Breast epithelium (tissue), 4 donors: ENCODE results near the gene CCDC171. TPM values are rescaled to one million over a fixed set of nuclear protein-coding genes. Genes with fewer than 3 reads are reported as not detected.
"Not testable (repeated sequence)": the region's sequence is repeated elsewhere in the genome, so short reads cannot be mapped to it uniquely, and the experiment has no call there.

Source experiments
- DNase-seq, 2 donors: peaks; one replicate each; pipeline ENCODE4 v3.0.0-alpha.2; 2019; ENCODE audit warnings: low spot score in 2 of 2
- H3K27ac ChIP-seq, 2 donors: fragments of 200-600 bp; sonication (generic) in 1 of 2; one replicate each; pipeline ENCODE4 v1.5.1; 2016 to 2019; ENCODE audit warnings: mild to moderate bottlenecking in 1 of 2
- H3K27me3 ChIP-seq, 2 donors: fragments of 200-600 bp; sonication (generic) in 1 of 2; one replicate each; pipeline versions ENCODE4 v1.5.1 to v1.6.0; 2017 to 2019; ENCODE audit warnings: control low read depth in 1 of 2, mild to moderate bottlenecking in 1 of 2
- H3K36me3 ChIP-seq: fragments of 200-600 bp; one replicate; pipeline ENCODE4 v1.5.1; 2019
- H3K4me1 ChIP-seq, 2 donors: fragments of 200-600 bp; sonication (generic); one replicate each; pipeline ENCODE4 v1.5.1; 2016 to 2019; ENCODE audit warnings: control low read depth in 1 of 2
- H3K4me3 ChIP-seq, 3 donors: fragments of 200-600 bp; sonication (generic); 1 replicate in 2 of 3; 2 replicates in 1 of 3; pipeline ENCODE4 v1.5.1; 2016 to 2019; ENCODE audit warnings: mild to moderate bottlenecking in 3 of 3, moderate library complexity in 2 of 3
- H3K9me3 ChIP-seq, 2 donors: fragments of 200-600 bp; sonication (generic) in 1 of 2; one replicate each; pipeline ENCODE4 v1.5.1; 2016 to 2019; ENCODE audit warnings: control low read depth in 1 of 2
- POLR2A ChIP-seq: fragments of 450-650 bp; IDR thresholded peaks from one replicate; pipeline ENCODE4 v1.6.1; 2016; ENCODE audit warnings: antibody characterized with exemption, mild to moderate bottlenecking, moderate library complexity
- POLR2AphosphoS5 ChIP-seq, 3 donors: sonication (generic); formaldehyde crosslinking; IDR thresholded peaks; one replicate each; pipeline ENCODE4 v1.6.1; 2017; ENCODE audit warnings: antibody characterized with exemption in 3 of 3
- intact Hi-C: fragments of 100-400 bp; cut with DNase I; formaldehyde crosslinking; loops from one replicate; pipeline ENCODE4 v1.15.1; 2023; ENCODE audit warnings: low total_unique reads
- total RNA-seq, 3 donors: library from RNA; depleted of rRNA; stranded (reverse); fragments of >200 nt; gene quantifications; one replicate each; pipeline ENCODE4 v1.1.0, GENCODE V29; 2016
- TF ChIP-seq, protein P1 (sequence below), 3 donors: fragments of 450-650 bp; IDR thresholded peaks; one replicate each; pipeline ENCODE4 v1.5.1; 2016 to 2017; ENCODE audit warnings: antibody characterized with exemption in 3 of 3, mild to moderate bottlenecking in 3 of 3, moderate library complexity in 3 of 3

CCDC171 gene
- total RNA-seq, 3 donors from 2014 or later: 4.8 to 8.8 (median 5.6) TPM

DNA sequence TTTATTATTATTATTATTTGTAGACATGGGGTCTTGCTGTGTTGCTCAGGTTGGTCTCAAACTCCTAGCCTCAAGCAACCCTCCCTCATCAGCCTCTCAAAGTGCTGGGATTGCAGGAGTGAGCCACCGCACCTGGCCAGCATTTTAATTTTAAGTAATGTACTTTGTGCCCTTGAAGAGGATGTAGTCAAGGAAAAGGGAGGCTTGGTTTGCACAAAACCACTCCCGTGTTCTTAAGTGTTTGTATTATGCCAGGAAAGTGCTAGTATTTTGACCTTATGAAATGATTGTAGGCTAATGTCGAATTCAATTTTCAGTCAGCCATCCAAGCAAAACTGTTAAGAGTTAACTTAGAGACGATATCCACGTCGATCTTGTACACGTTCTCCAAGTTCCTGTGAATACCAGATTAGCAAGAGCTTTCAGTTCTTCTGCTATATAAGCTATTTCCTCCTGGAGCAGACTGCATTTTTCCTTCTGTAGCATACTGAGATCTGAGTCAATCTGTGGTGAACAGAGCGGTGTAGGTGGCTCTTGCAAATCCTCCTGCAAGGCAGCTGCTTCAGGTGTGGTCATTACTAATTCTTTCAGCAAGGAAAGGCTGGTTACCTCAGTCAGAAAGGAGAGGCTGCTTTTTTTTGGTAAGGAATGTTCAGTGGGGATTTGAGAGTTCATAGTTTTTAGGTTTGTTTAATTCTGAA is 23.7 kb downstream of the CCDC171 start:
- Histone ChIP-seq H3K9me3 (no peaks in the 10 kb centered on the region), H3K27ac (no peak overlapping the region), H3K36me3 (no peaks in the 10 kb centered on the region), H3K4me1 (no peaks in the 10 kb centered on the region), H3K27me3 (no peaks in the 10 kb centered on the region), H3K4me3 (no peak overlapping the region)
- no peak for DNase-seq
- TF ChIP-seq, protein P1, sequence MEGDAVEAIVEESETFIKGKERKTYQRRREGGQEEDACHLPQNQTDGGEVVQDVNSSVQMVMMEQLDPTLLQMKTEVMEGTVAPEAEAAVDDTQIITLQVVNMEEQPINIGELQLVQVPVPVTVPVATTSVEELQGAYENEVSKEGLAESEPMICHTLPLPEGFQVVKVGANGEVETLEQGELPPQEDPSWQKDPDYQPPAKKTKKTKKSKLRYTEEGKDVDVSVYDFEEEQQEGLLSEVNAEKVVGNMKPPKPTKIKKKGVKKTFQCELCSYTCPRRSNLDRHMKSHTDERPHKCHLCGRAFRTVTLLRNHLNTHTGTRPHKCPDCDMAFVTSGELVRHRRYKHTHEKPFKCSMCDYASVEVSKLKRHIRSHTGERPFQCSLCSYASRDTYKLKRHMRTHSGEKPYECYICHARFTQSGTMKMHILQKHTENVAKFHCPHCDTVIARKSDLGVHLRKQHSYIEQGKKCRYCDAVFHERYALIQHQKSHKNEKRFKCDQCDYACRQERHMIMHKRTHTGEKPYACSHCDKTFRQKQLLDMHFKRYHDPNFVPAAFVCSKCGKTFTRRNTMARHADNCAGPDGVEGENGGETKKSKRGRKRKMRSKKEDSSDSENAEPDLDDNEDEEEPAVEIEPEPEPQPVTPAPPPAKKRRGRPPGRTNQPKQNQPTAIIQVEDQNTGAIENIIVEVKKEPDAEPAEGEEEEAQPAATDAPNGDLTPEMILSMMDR (IDR thresholded peaks at IDR 0.05): no peak
- TF ChIP-seq POLR2A (no peak), POLR2AphosphoS5 (IDR thresholded peaks at IDR 0.05) (no peak)
- intact Hi-C loops: no loop called here

DNA sequence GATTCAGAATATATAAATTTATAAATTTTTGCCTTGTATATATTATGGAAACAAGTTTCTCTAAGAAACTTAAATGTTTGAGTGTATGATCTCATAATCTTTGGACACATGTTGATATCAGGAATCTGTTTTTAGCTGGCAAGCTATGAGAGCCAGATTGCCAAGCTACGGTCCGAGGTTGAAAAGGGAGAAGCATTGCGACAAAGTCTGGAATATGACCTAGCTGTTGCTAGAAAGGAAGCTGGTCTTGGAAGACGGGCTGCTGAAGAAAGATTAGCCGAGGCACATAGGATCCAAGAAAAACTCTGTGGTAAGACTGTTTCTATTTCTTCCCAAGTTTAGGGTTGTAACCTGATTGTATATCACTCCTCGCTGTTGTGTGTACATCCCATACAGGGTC is 25.9 kb downstream of the CCDC171 start:
- no peak overlapping the region for H3K27ac ChIP-seq
- H3K27me3 ChIP-seq: no peaks in the 10 kb centered on the region
- no peak overlapping the region for H3K4me3 ChIP-seq
- no peaks in the 10 kb centered on the region for H3K4me1 ChIP-seq
- H3K9me3 ChIP-seq: no peaks in the 10 kb centered on the region
- TF ChIP-seq POLR2AphosphoS5 (IDR thresholded peaks at IDR 0.05) (no peak), POLR2A (no peak)
- TF ChIP-seq, protein P1 (IDR thresholded peaks at IDR 0.05): no peak
- no peaks in the 10 kb centered on the region for H3K36me3 ChIP-seq
- intact Hi-C loops: no loop called here
- DNase-seq: no peak

DNA sequence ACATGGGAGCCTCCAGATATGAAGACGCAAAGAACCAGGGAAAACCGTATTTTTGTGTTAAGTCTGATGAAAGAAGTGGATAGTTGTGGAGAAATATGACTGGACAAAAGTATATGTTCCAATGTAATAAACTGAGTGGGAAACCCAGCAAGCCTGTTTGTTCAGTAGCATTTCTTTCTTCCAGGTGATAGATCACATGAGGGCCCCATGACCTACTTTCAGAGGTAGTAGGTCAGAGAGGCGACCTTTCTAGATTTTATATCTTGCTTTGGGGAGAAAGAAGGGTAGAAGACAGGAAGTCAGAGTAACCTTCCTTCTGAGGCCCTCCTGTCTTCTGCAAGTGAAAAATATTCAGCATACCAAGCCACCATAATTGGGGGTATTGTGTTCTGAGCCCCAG is 31.5 kb downstream of the CCDC171 start:
- no peaks in the 10 kb centered on the region for H3K9me3 ChIP-seq
- no peaks in the 10 kb centered on the region for H3K27me3 ChIP-seq
- H3K36me3 ChIP-seq: no peaks in the 10 kb centered on the region
- intact Hi-C loops: no loop called here
- H3K4me3 ChIP-seq: no peak overlapping the region
- TF ChIP-seq, protein P1 (IDR thresholded peaks at IDR 0.05): no peak
- TF ChIP-seq POLR2AphosphoS5 (IDR thresholded peaks at IDR 0.05) (no peak), POLR2A (no peak)
- H3K4me1 ChIP-seq: no peaks in the 10 kb centered on the region
- no peak for DNase-seq
- H3K27ac ChIP-seq: no peak overlapping the region

DNA sequence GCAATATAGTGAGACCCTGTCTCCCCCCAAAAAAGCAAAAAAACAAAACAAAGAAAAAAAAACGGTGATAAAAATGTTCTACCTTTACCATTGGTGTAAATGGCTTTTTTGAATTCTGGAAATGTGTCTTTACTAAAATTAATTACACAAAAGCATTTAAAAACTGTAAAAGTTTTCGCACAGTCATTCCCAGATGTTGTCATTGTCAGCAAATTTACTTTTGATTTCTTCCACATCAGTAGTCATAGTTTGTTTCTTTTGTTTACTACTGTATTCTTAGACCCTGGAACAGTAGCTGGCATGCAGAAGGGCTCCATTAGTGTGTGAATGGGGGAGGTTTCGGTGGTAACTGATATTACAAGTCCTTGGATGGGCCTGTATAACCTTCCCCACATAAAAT is 39.5 kb downstream of the CCDC171 start:
- intact Hi-C loops: no loop called here
- no peak for DNase-seq
- no peak overlapping the region for H3K27ac ChIP-seq
- no peaks in the 10 kb centered on the region for H3K27me3 ChIP-seq
- H3K36me3 ChIP-seq: no peaks in the 10 kb centered on the region
- no peaks in the 10 kb centered on the region for H3K4me1 ChIP-seq
- no peak for TF ChIP-seq POLR2A
- TF ChIP-seq, protein P1 (IDR thresholded peaks at IDR 0.05): no peak
- no peak for TF ChIP-seq POLR2AphosphoS5 (IDR thresholded peaks at IDR 0.05)
- H3K4me3 ChIP-seq: no peak overlapping the region
- no peaks in the 10 kb centered on the region for H3K9me3 ChIP-seq

DNA sequence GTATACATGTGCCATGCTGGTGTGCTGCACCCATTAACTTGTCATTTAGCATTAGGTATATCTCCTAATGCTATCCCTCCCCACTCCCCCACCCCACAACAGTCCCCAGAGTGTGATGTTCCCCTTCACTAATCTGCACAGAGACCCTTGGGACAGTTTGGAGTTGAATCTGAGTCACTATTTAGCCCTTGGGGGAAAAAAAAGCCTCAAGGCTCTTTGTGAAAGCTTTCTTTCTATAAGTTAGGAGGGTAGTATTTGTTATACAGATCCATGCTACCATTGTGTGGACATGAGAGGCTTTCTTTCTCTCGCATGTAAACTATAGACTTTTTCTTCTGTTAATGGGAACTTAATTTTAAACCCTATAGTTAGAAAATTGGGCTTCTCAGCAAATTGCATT is 40.1 kb downstream of the CCDC171 start:
- H3K36me3 ChIP-seq, intact Hi-C loops, H3K27ac ChIP-seq, H3K27me3 ChIP-seq, H3K4me3 ChIP-seq, H3K4me1 ChIP-seq, H3K9me3 ChIP-seq, DNase-seq: not testable (repeated sequence)

DNA sequence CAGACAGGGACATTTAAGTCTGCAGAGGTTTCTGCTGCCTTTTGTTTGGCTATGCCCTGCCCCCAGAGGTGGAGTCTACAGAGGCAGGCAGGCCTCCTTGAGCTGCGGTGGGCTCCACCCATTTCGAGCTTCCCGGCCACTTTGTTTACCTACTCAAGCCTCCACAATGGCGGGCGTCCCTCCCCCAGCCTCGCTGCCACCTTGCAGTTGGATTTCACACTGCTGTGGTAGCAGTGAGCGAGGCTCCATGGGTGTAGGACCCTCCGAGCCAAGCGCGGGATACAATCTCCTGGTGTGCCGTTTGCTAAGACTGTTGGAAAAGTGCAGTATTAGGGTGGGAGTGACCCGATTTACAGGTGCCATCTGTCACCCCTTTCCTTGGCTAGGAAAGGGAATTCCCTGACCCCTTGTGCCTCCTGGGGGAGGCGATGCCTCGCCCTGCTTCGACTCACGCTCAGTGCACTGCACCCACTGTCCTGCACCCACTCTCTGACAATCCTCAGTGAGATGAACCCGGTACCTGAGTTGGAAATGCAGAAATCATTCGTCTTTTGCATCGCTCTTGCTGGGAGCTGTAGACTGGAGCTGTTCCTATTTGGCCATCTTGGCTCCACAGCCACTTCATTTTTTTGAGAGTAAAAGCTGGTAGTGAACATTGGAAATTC is 48.0 kb downstream of the CCDC171 start:
- H3K9me3 ChIP-seq, H3K27ac ChIP-seq, intact Hi-C loops, H3K27me3 ChIP-seq, H3K4me3 ChIP-seq, DNase-seq, H3K36me3 ChIP-seq, H3K4me1 ChIP-seq: not testable (repeated sequence)
